ENCODE measurements around the gene GNAQ.

Gene GNAQ

GRCh38 chr9:77960356-77961153, 71.1 kb downstream of the GNAQ start:
- H3K4me3 ChIP-seq (ENCODE audit: low read length), result no peak overlapping the region
- TF ChIP-seq ZNF274 (IDR thresholded peaks at IDR 0.05; ENCODE audit: low read depth, low read length), result no peak

GRCh38 chr9:77959803-77960202, 71.8 kb downstream of the GNAQ start:
- no peak for TF ChIP-seq ZNF274 (IDR thresholded peaks at IDR 0.05; ENCODE audit: low read depth, low read length)
- no peak overlapping the region for H3K4me3 ChIP-seq (ENCODE audit: low read length)

- no peak overlapping the region for H3K4me3 ChIP-seq (ENCODE audit: low read length)
- no peak for TF ChIP-seq ZNF274 (IDR thresholded peaks at IDR 0.05; ENCODE audit: low read depth, low read length)
These were observed 74.0 kb downstream of the GNAQ start for GRCh38 chr9:77957652-77958051.

GRCh38 chr9:77956555-77956954, 75.1 kb downstream of the GNAQ start:
- no peak for TF ChIP-seq ZNF274 (IDR thresholded peaks at IDR 0.05; ENCODE audit: low read depth, low read length)

GRCh38 chr9:77954666-77955015, 77.0 kb downstream of the GNAQ start:
- no peak overlapping the region for H3K4me3 ChIP-seq (ENCODE audit: low read length)
- TF ChIP-seq ZNF274 (IDR thresholded peaks at IDR 0.05; ENCODE audit: low read depth, low read length), result no peak

More at GRCh38 chr9:77956555-77956954, 75.1 kb downstream of the GNAQ start:
- no peak overlapping the region for H3K4me3 ChIP-seq (ENCODE audit: low read length)

- H3K4me3 ChIP-seq (ENCODE audit: low read length), result no peak overlapping the region
- TF ChIP-seq ZNF274 (IDR thresholded peaks at IDR 0.05; ENCODE audit: low read depth, low read length), result no peak
These were observed 77.5 kb downstream of the GNAQ start for GRCh38 chr9:77954013-77954665.

GRCh38 chr9:77953590-77953989, 78.0 kb downstream of the GNAQ start:
- no peak for TF ChIP-seq ZNF274 (IDR thresholded peaks at IDR 0.05; ENCODE audit: low read depth, low read length)
- no peak overlapping the region for H3K4me3 ChIP-seq (ENCODE audit: low read length)

- no peak for TF ChIP-seq ZNF274 (IDR thresholded peaks at IDR 0.05; ENCODE audit: low read depth, low read length)
- no peak overlapping the region for H3K4me3 ChIP-seq (ENCODE audit: low read length)
These were observed 78.8 kb downstream of the GNAQ start for GRCh38 chr9:77952635-77953328.

GRCh38 chr9:77951369-77951768, 80.2 kb downstream of the GNAQ start:
- no peak overlapping the region for H3K4me3 ChIP-seq (ENCODE audit: low read length)
- TF ChIP-seq ZNF274 (IDR thresholded peaks at IDR 0.05; ENCODE audit: low read depth, low read length), result no peak

- no peak overlapping the region for H3K4me3 ChIP-seq (ENCODE audit: low read length)
- no peak for TF ChIP-seq ZNF274 (IDR thresholded peaks at IDR 0.05; ENCODE audit: low read depth, low read length)
These were observed 81.7 kb downstream of the GNAQ start for GRCh38 chr9:77949751-77950436.

GRCh38 chr9:77947651-77948050, 84.0 kb downstream of the GNAQ start:
- TF ChIP-seq ZNF274 (IDR thresholded peaks at IDR 0.05; ENCODE audit: low read depth, low read length), result no peak
- H3K4me3 ChIP-seq (ENCODE audit: low read length), result no peak overlapping the region

GRCh38 chr9:77946969-77947620, 84.5 kb downstream of the GNAQ start:
- TF ChIP-seq ZNF274 (IDR thresholded peaks at IDR 0.05; ENCODE audit: low read depth, low read length), result no peak
- no peak overlapping the region for H3K4me3 ChIP-seq (ENCODE audit: low read length)

GRCh38 chr9:77946296-77946695, 85.3 kb downstream of the GNAQ start:
- H3K4me3 ChIP-seq (ENCODE audit: low read length), result no peak overlapping the region
- no peak for TF ChIP-seq ZNF274 (IDR thresholded peaks at IDR 0.05; ENCODE audit: low read depth, low read length)

GRCh38 chr9:77945798-77946197, 85.8 kb downstream of the GNAQ start:
- no peak overlapping the region for H3K4me3 ChIP-seq (ENCODE audit: low read length)

More at GRCh38 chr9:77945798-77946197, 85.8 kb downstream of the GNAQ start:
- no peak for TF ChIP-seq ZNF274 (IDR thresholded peaks at IDR 0.05; ENCODE audit: low read depth, low read length)

Data from GM08714 (cell line).